Lower lobe of right lung (tissue), 2 donors: ENCODE measurements around the gene TSSK2. TPM values are rescaled to one million over a fixed set of nuclear protein-coding genes. Genes with fewer than 3 reads are reported as not detected.

Experiments
- ATAC-seq, 2 donors: fragments of 200-7000 bp; cut with Tn5 transposase; one replicate each; pipeline ENCODE4 v1.9.1; 2020 to 2022; ENCODE audit warnings: mild to moderate bottlenecking in 2 of 2, moderate library complexity in 2 of 2
- DNase-seq: peaks from one replicate; pipeline ENCODE4 v3.0.0-alpha.2; 2020
- H3K27ac ChIP-seq: fragments of 200-600 bp; one replicate; pipeline ENCODE4 v1.8.0; 2022
- H3K27me3 ChIP-seq: fragments of 200-600 bp; one replicate; pipeline ENCODE4 v1.8.0; 2022; ENCODE audit warnings: low read depth
- H3K36me3 ChIP-seq: fragments of 200-600 bp; one replicate; pipeline ENCODE4 v1.8.0; 2022; ENCODE audit warnings: mild to moderate bottlenecking
- H3K4me1 ChIP-seq: fragments of 200-600 bp; one replicate; pipeline ENCODE4 v1.8.0; 2022
- H3K4me3 ChIP-seq: fragments of 200-600 bp; one replicate; pipeline ENCODE4 v1.8.0; 2022; ENCODE audit warnings: mild to moderate bottlenecking
- H3K9me3 ChIP-seq: fragments of 200-600 bp; one replicate; pipeline ENCODE4 v1.8.0; 2022
- intact Hi-C: fragments of 100-400 bp; cut with DNase I; formaldehyde crosslinking; loops from one replicate; pipeline ENCODE4 v1.11.0; 2022
- total RNA-seq: library from RNA; stranded (reverse); fragmentation: NEBNext Ultra II Directional; extraction: Animal tissue kit (Norgen Biotek cat#: 25700); gene quantifications from one replicate; pipeline ENCODE4 v1.2.1, GENCODE V29; 2021
- TF ChIP-seq, protein P1 (sequence below): fragments of 200-600 bp; IDR thresholded peaks from one replicate; pipeline ENCODE4 v1.8.0; 2022; ENCODE audit warnings: antibody characterized with exemption, mild to moderate bottlenecking
- donor health status: DM: no; HTN: yes; CAD: no; lungs with severe emphysema.

TSSK2 gene
- total RNA-seq, 1 donor from 2014 or later, result not detected

DNA sequence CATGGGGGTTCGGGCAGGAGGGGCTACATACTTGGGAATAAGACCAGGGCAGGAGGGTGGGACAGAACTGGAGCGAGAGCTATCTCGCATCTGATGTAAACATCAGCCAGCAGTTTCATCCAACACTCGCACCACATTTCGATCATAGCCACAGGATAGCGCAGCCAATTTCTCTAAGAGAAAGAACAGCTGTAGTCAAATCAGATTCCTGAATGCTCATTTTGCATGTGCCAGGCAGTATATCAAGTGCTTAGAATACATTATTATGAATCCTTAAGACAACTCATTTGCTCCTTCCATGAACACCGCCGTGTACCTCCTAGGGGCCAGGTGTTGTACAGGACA, 23.4 kb upstream of the TSSK2 start:
- DNase-seq (no peak), ATAC-seq (no peak)
- Histone ChIP-seq H3K4me3 (no peak overlapping the region), H3K27ac (no peak overlapping the region), H3K9me3 (no peaks in the 10 kb centered on the region), H3K4me1 (peaks cover 67% of the 10 kb centered on the region), H3K36me3 (peaks cover 6% of the 10 kb centered on the region), H3K27me3 (no peaks in the 10 kb centered on the region)
- TF ChIP-seq, protein P1, sequence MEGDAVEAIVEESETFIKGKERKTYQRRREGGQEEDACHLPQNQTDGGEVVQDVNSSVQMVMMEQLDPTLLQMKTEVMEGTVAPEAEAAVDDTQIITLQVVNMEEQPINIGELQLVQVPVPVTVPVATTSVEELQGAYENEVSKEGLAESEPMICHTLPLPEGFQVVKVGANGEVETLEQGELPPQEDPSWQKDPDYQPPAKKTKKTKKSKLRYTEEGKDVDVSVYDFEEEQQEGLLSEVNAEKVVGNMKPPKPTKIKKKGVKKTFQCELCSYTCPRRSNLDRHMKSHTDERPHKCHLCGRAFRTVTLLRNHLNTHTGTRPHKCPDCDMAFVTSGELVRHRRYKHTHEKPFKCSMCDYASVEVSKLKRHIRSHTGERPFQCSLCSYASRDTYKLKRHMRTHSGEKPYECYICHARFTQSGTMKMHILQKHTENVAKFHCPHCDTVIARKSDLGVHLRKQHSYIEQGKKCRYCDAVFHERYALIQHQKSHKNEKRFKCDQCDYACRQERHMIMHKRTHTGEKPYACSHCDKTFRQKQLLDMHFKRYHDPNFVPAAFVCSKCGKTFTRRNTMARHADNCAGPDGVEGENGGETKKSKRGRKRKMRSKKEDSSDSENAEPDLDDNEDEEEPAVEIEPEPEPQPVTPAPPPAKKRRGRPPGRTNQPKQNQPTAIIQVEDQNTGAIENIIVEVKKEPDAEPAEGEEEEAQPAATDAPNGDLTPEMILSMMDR, result no peak
- intact Hi-C loops, result no loop called here

GRCh38 chr22:19108807-19109197, 22.3 kb upstream of the TSSK2 start:
- intact Hi-C loops, result no loop called here
- TF ChIP-seq, protein P1, result no peak
- no peaks in the 10 kb centered on the region for H3K9me3 ChIP-seq
- H3K4me3 ChIP-seq, result no peak overlapping the region
- no peak for DNase-seq
- H3K27ac ChIP-seq, result peak overlapping the region; percentile 81
- ATAC-seq, result no peak
- peaks cover 6% of the 10 kb centered on the region for H3K36me3 ChIP-seq
- H3K4me1 ChIP-seq, result peaks cover 67% of the 10 kb centered on the region
- H3K27me3 ChIP-seq, result no peaks in the 10 kb centered on the region

DNA sequence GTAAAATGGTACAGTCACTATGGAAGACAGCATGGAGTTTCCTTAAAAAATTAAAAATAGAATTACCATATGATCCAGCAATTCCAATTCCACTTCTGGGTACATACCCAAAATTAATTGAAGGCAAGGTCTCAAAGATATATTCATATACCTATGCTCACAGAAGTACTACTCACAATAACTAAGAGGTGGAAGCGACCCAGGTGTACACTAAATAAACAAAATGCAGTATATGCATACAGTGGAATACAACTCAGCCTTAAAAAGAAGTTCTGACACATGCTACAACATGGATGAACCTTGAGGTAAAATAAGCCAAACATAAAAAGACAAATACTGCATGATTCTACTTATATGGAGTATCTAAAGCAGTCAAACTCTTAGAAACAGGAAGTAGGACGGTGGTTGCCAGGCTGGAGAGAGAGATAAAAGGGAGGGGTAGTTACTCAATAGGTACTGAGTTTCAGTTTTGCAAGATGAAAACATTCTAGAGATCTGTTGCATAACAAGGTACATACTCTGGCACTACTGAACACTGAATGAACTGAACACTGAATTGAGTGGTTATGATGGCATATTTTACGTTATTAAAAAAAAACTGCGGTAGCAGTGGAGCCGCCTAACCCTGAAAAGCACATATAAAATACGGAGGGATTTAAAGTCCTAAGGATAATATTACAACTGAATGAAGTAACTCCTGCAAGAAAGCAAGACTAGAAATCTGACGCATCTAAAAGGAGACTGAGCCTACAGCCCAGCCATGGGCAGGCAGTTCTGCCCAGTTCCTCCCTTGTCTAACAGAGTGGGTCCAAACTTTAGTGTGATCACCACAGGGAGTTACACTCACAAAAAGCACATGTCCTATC, 21.7 kb upstream of the TSSK2 start:
- peaks cover 61% of the 10 kb centered on the region for H3K4me1 ChIP-seq
- no peaks in the 10 kb centered on the region for H3K27me3 ChIP-seq
- peaks cover 6% of the 10 kb centered on the region for H3K36me3 ChIP-seq
- ATAC-seq (peak; percentile 94 to 96), DNase-seq (no peak)
- peak overlapping the region; percentile 81 for H3K27ac ChIP-seq
- no peak overlapping the region for H3K4me3 ChIP-seq
- TF ChIP-seq, protein P1, result no peak
- no peaks in the 10 kb centered on the region for H3K9me3 ChIP-seq
- intact Hi-C loops, result no loop called here

- no peak for DNase-seq
- ATAC-seq, result no peak
- TF ChIP-seq, protein P1, result no peak
- Histone ChIP-seq H3K36me3 (peaks cover 5% of the 10 kb centered on the region), H3K4me3 (no peak overlapping the region), H3K4me1 (peaks cover 61% of the 10 kb centered on the region), H3K27me3 (no peaks in the 10 kb centered on the region), H3K9me3 (no peaks in the 10 kb centered on the region), H3K27ac (peak overlapping the region; percentile 81)
- intact Hi-C loops, result no loop called here
Measured at GRCh38 chr22:19110064-19110458, 21.0 kb upstream of the TSSK2 start.

DNA sequence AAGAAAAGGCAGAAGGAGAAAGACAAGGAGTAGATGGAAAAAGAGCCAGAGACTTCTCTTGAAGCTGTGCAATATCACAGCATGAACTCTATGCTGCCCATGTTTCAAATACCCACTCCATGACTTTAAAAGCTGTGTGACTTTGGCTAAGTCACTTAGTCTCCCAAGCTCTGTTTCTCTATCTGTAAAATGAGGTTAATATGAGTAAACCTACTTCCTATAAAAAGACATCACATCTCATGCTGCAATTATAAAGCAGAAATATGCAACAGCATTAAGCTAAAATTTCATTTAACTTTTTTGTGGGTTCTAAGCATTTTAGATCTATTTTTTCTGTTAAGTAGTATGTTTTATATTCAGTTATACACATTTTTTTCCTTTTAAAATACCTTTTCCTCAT, 20.5 kb upstream of the TSSK2 start:
- TF ChIP-seq, protein P1, result no peak
- DNase-seq (no peak), ATAC-seq (no peak)
- H3K27ac ChIP-seq, result peak overlapping the region; percentile 81
- intact Hi-C loops, result no loop called here
- peaks cover 66% of the 10 kb centered on the region for H3K4me1 ChIP-seq
- H3K27me3 ChIP-seq, result no peaks in the 10 kb centered on the region
- no peaks in the 10 kb centered on the region for H3K9me3 ChIP-seq
- no peaks in the 10 kb centered on the region for H3K36me3 ChIP-seq
- no peak overlapping the region for H3K4me3 ChIP-seq
